PC-9 (cell line): ENCODE results near the gene KCNH1. TPM values are rescaled to one million over a fixed set of nuclear protein-coding genes. Genes with fewer than 3 reads are reported as not detected.

ENCODE experiments used
- BruUV-seq: library from RNA; stranded (reverse); fragments of 400-500 nt; replicated peaks from 2 replicates; lab custom pipeline; 2021; lab: Mats Ljungman, UMichigan
- CTCF ChIA-PET: fragments of 300-600 bp; sonication (Branson Sonifier 250); formaldehyde crosslinking; loops from one replicate; lab custom pipeline; 2022; ENCODE audit warnings: antibody characterized with exemption; lab: Charles Lee
- POLR2A ChIA-PET: fragments of 300-600 bp; sonication (Branson Sonifier 250); formaldehyde crosslinking; loops from one replicate; lab custom pipeline; 2022; ENCODE audit warnings: antibody characterized with exemption; ENCODE audit not compliant: unreplicated experiment; lab: Charles Lee
- DNase-seq, 2 experiments: peaks; one replicate each; pipeline versions ENCODE4 v3.0.0 to v3.0.0-alpha.2; 2015 to 2022; ENCODE audit warnings: mixed read lengths in 1 of 2
- H2AFZ ChIP-seq: fragments of 200-600 bp; sonication (generic); 2 replicates; pipeline ENCODE4 v1.8.1; 2017; ENCODE audit warnings: antibody characterized with exemption
- H3F3A ChIP-seq: fragments of 200-600 bp; sonication (generic); 2 replicates; pipeline ENCODE4 v1.8.1; 2017; ENCODE audit warnings: antibody characterized with exemption, mild to moderate bottlenecking, low read depth; ENCODE audit not compliant: insufficient read depth
- H3K27ac ChIP-seq: fragments of 200-600 bp; sonication (generic); 2 replicates; pipeline ENCODE4 v1.6.1; 2016; ENCODE audit warnings: mixed run types
- H3K27me3 ChIP-seq: fragments of 200-600 bp; sonication (generic); 2 replicates; pipeline ENCODE4 v1.6.1; 2016; ENCODE audit warnings: low read depth, mixed run types; ENCODE audit not compliant: insufficient read depth
- H3K36me3 ChIP-seq: fragments of 200-600 bp; sonication (generic); 2 replicates; pipeline ENCODE4 v1.6.1; 2016; ENCODE audit warnings: low read depth, mixed run types
- H3K4me1 ChIP-seq: fragments of 200-600 bp; sonication (generic); replicated peaks from 2 replicates; pipeline ENCODE4 v1.6.1; 2016; ENCODE audit warnings: mixed run types; ENCODE audit not compliant: insufficient read depth
- H3K4me2 ChIP-seq: fragments of 200-600 bp; sonication (generic); 2 replicates; pipeline ENCODE4 v1.6.1; 2017; ENCODE audit warnings: mixed run types
- H3K4me3 ChIP-seq: fragments of 200-600 bp; sonication (generic); 2 replicates; pipeline ENCODE4 v1.6.1; 2016; ENCODE audit warnings: mixed run types
- H3K79me2 ChIP-seq: fragments of 200-600 bp; sonication (generic); 2 replicates; pipeline ENCODE4 v1.6.1; 2017; ENCODE audit warnings: low read depth, mixed run types
- H3K9me2 ChIP-seq: fragments of 200-600 bp; sonication (generic); 2 replicates; pipeline ENCODE4 v1.8.1; 2017; ENCODE audit warnings: mild to moderate bottlenecking; ENCODE audit not compliant: insufficient read depth
- H3K9me3 ChIP-seq: fragments of 200-600 bp; sonication (generic); 2 replicates; pipeline ENCODE4 v1.8.1; 2016; ENCODE audit warnings: low read depth; ENCODE audit not compliant: insufficient read depth
- H4K20me1 ChIP-seq: fragments of 200-600 bp; sonication (generic); 2 replicates; pipeline ENCODE4 v1.8.1; 2017; ENCODE audit not compliant: insufficient read depth
- EZH2 ChIP-seq: fragments of 200-600 bp; sonication (generic); IDR thresholded peaks from 2 replicates; pipeline ENCODE4 v1.8.0; 2017; ENCODE audit warnings: antibody characterized with exemption, low read depth
- intact Hi-C: fragments of 100-400 bp; cut with micrococcal nuclease; formaldehyde crosslinking; loops from one replicate; pipeline ENCODE4 v1.10.0; 2022; ENCODE audit not compliant: unreplicated experiment
- total RNA-seq: library from RNA; stranded (reverse); gene quantifications from 2 replicates; pipeline ENCODE4 v1.2.3, GENCODE V29; 2021
- TF ChIP-seq, protein P1 (sequence below): fragments of 200-600 bp; sonication (generic); conservative IDR thresholded peaks from 2 replicates; pipeline ENCODE4 v1.6.1; 2017; ENCODE audit warnings: mixed run types, antibody characterized with exemption, mild to moderate bottlenecking, moderate library complexity

The KCNH1 gene
- total RNA-seq, 1 experiment from 2014 or later: not detected

- Histone ChIP-seq H3K27me3 (0 out of 2 replicates have a peak, but pooled peaks cover 13% of the 10 kb centered on the region), H4K20me1 (no peaks in the 10 kb centered on the region), H3F3A (no peaks in the 10 kb centered on the region), H3K36me3 (no peaks in the 10 kb centered on the region), H3K4me2 (no peak overlapping the region), H3K79me2 (no peaks in the 10 kb centered on the region), H3K27ac (no peak overlapping the region), H3K4me1 (no peaks in the 10 kb centered on the region), H3K4me3 (no peak overlapping the region), H3K9me2 (no peaks in the 10 kb centered on the region), H2AFZ (no peak overlapping the region), H3K9me3 (no peaks in the 10 kb centered on the region; the same call in 1 of the 2 replicates)
- intact Hi-C loops: no loop called here
- BruUV-seq: no TSS peak
- CTCF ChIA-PET: no interaction called here
- DNase-seq: no peak
- TF ChIP-seq EZH2: no peak
- POLR2A ChIA-PET: no interaction called here
These were observed 291.9 kb downstream of the KCNH1 start for GRCh38 chr1:210841926-210842625.

GRCh38 chr1:210830034-210831028, 303.6 kb downstream of the KCNH1 start:
- Histone ChIP-seq H3K4me2 (no peak overlapping the region), H3K27ac (no peak overlapping the region), H3K36me3 (no peaks in the 10 kb centered on the region), H3K27me3 (no peaks in the 10 kb centered on the region; the same call in 1 of the 2 replicates), H3K79me2 (no peaks in the 10 kb centered on the region), H3F3A (no peaks in the 10 kb centered on the region), H3K9me3 (no peaks in the 10 kb centered on the region), H3K4me1 (no peaks in the 10 kb centered on the region), H3K4me3 (no peak overlapping the region), H2AFZ (no peak overlapping the region), H4K20me1 (no peaks in the 10 kb centered on the region), H3K9me2 (no peaks in the 10 kb centered on the region)
- ChIA-PET POLR2A (no interaction called here), CTCF (no interaction called here)
- BruUV-seq: no TSS peak
- no peak for TF ChIP-seq EZH2
- TF ChIP-seq, protein P1, sequence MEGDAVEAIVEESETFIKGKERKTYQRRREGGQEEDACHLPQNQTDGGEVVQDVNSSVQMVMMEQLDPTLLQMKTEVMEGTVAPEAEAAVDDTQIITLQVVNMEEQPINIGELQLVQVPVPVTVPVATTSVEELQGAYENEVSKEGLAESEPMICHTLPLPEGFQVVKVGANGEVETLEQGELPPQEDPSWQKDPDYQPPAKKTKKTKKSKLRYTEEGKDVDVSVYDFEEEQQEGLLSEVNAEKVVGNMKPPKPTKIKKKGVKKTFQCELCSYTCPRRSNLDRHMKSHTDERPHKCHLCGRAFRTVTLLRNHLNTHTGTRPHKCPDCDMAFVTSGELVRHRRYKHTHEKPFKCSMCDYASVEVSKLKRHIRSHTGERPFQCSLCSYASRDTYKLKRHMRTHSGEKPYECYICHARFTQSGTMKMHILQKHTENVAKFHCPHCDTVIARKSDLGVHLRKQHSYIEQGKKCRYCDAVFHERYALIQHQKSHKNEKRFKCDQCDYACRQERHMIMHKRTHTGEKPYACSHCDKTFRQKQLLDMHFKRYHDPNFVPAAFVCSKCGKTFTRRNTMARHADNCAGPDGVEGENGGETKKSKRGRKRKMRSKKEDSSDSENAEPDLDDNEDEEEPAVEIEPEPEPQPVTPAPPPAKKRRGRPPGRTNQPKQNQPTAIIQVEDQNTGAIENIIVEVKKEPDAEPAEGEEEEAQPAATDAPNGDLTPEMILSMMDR: no peak
- intact Hi-C loops: no loop called here
- DNase-seq: no peak

DNA sequence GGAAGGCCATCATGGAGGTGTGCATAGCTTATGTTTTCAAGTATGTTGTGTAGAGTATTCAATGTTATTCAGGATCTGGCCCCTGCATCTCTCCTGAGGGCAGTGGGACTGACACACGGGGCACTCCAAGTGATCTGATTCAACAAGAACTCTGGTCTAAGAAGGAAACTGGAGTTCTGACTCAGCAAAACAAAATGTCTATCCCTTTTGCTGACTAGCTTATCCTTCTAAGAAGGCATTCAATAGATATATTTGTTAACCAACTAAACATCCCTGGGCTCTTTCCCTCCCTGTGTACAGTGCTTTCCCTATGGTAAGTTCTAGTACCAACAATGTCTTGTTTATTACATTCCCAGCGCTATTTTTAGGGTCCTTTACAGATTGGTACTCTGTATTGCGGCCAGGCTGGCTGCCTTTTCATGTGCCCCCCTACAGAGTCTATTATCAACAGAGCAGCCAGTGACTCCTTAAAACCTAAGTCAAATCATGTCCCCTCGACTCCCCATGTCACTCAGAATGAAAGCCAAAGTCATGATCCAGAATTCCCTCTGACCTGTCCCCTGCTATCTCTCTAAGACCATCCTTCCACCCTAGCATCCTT, 304.9 kb downstream of the KCNH1 start:
- no peaks in the 10 kb centered on the region for H3K4me1 ChIP-seq
- H3K36me3 ChIP-seq: no peaks in the 10 kb centered on the region
- no peak overlapping the region for H3K4me2 ChIP-seq
- H3K9me2 ChIP-seq: no peaks in the 10 kb centered on the region
- H2AFZ ChIP-seq: no peak overlapping the region
- no TSS peak for BruUV-seq
- DNase-seq: no peak
- H3K27me3 ChIP-seq: no peaks in the 10 kb centered on the region; the same call in 1 of the 2 replicates
- TF ChIP-seq EZH2: no peak
- TF ChIP-seq, protein P1: no peak
- no peak overlapping the region for H3K4me3 ChIP-seq
- no peaks in the 10 kb centered on the region for H3K79me2 ChIP-seq
- CTCF ChIA-PET: no interaction called here
- POLR2A ChIA-PET: no interaction called here
- H3F3A ChIP-seq: no peaks in the 10 kb centered on the region
- intact Hi-C loops: no loop called here
- H3K9me3 ChIP-seq: no peaks in the 10 kb centered on the region
- H3K27ac ChIP-seq: no peak overlapping the region
- no peaks in the 10 kb centered on the region for H4K20me1 ChIP-seq
